Measurements from ENCODE around the gene ZSWIM3. TPM values are rescaled to one million over a fixed set of nuclear protein-coding genes. Genes with fewer than 3 reads are reported as not detected.
A peak's percentile ranks its signal among the peaks of the same experiment; 100 is the strongest.

Gene ZSWIM3
- total and polyA plus RNA-seq, 2 of the 13 experiments (the other 11 are each of a cell fraction or from before 2014, with no cell fraction given) = 5.2 to 5.8 TPM

GRCh38 chr20:45812157-45813005, 45.0 kb upstream of the ZSWIM3 start, which contains the start of gene UBE2C (continued):
- TF ChIP-seq, protein P1, sequence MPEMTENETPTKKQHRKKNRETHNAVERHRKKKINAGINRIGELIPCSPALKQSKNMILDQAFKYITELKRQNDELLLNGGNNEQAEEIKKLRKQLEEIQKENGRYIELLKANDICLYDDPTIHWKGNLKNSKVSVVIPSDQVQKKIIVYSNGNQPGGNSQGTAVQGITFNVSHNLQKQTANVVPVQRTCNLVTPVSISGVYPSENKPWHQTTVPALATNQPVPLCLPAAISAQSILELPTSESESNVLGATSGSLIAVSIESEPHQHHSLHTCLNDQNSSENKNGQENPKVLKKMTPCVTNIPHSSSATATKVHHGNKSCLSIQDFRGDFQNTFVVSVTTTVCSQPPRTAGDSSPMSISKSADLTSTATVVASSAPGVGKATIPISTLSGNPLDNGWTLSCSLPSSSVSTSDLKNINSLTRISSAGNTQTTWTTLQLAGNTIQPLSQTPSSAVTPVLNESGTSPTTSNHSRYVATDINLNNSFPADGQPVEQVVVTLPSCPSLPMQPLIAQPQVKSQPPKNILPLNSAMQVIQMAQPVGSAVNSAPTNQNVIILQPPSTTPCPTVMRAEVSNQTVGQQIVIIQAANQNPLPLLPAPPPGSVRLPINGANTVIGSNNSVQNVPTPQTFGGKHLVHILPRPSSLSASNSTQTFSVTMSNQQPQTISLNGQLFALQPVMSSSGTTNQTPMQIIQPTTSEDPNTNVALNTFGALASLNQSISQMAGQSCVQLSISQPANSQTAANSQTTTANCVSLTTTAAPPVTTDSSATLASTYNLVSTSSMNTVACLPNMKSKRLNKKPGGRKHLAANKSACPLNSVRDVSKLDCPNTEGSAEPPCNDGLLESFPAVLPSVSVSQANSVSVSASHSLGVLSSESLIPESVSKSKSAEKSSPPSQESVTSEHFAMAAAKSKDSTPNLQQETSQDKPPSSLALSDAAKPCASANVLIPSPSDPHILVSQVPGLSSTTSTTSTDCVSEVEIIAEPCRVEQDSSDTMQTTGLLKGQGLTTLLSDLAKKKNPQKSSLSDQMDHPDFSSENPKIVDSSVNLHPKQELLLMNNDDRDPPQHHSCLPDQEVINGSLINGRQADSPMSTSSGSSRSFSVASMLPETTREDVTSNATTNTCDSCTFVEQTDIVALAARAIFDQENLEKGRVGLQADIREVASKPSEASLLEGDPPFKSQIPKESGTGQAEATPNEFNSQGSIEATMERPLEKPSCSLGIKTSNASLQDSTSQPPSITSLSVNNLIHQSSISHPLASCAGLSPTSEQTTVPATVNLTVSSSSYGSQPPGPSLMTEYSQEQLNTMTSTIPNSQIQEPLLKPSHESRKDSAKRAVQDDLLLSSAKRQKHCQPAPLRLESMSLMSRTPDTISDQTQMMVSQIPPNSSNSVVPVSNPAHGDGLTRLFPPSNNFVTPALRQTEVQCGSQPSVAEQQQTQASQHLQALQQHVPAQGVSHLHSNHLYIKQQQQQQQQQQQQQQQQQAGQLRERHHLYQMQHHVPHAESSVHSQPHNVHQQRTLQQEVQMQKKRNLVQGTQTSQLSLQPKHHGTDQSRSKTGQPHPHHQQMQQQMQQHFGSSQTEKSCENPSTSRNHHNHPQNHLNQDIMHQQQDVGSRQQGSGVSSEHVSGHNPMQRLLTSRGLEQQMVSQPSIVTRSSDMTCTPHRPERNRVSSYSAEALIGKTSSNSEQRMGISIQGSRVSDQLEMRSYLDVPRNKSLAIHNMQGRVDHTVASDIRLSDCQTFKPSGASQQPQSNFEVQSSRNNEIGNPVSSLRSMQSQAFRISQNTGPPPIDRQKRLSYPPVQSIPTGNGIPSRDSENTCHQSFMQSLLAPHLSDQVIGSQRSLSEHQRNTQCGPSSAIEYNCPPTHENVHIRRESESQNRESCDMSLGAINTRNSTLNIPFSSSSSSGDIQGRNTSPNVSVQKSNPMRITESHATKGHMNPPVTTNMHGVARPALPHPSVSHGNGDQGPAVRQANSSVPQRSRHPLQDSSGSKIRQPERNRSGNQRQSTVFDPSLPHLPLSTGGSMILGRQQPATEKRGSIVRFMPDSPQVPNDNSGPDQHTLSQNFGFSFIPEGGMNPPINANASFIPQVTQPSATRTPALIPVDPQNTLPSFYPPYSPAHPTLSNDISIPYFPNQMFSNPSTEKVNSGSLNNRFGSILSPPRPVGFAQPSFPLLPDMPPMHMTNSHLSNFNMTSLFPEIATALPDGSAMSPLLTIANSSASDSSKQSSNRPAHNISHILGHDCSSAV (CRISPR knock-in tag; IDR thresholded peaks at IDR 0.05; ENCODE audit: borderline replicate concordance) = no peak
- TF ChIP-seq MYPOP (CRISPR knock-in tag; IDR thresholded peaks at IDR 0.05) = 0 out of 2 replicates have a peak, but pooled peaks have one; percentile 50
- 0 out of 2 replicates have a peak, but pooled peaks have one; percentile 27 for TF ChIP-seq ZNF777 (CRISPR knock-in tag; IDR thresholded peaks at IDR 0.05)
- 0 out of 2 replicates have a peak, but pooled peaks have one; percentile 10 for TF ChIP-seq ZNF556 (CRISPR knock-in tag; IDR thresholded peaks at IDR 0.05; ENCODE audit: borderline replicate concordance)
- TF ChIP-seq, protein P2, sequence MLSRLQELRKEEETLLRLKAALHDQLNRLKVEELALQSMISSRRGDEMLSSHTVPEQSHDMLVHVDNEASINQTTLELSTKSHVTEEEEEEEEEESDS (CRISPR knock-in tag; IDR thresholded peaks at IDR 0.05; ENCODE audit: borderline replicate concordance) = peak; percentile 91
- peak; percentile 84 for TF ChIP-seq ZNF589 (CRISPR knock-in tag; conservative IDR thresholded peaks at IDR 0.05)
- peak; percentile 91 for TF ChIP-seq BRF2 (CRISPR knock-in tag; IDR thresholded peaks at IDR 0.05)
- peak; percentile 79; the same call in 1 of the 2 replicates for TF ChIP-seq ZNF451 (CRISPR knock-in tag; IDR thresholded peaks at IDR 0.05)
- no peak for TF ChIP-seq SSRP1 (CRISPR knock-in tag; IDR thresholded peaks at IDR 0.05)
- TF ChIP-seq NFYC (CRISPR knock-in tag; IDR thresholded peaks at IDR 0.05) = peak; percentile 98
- TF ChIP-seq ZNF607 (CRISPR knock-in tag; IDR thresholded peaks at IDR 0.05; ENCODE audit: borderline replicate concordance) = no peak
- TF ChIP-seq BRCA1 (CRISPR knock-in tag; IDR thresholded peaks at IDR 0.05) = no peak
- TF ChIP-seq ARID2 (CRISPR knock-in tag; IDR thresholded peaks at IDR 0.05; ENCODE audit: borderline replicate concordance) = peak; percentile 81; the same call in 1 of the 2 replicates
- peak; percentile 96 for TF ChIP-seq HOXA9 (CRISPR knock-in tag; IDR thresholded peaks at IDR 0.05; ENCODE audit: borderline replicate concordance)
- TF ChIP-seq ZNF260 (CRISPR knock-in tag; IDR thresholded peaks at IDR 0.05; ENCODE audit: borderline replicate concordance, low read depth) = no peak
- no peak for TF ChIP-seq IRF2 (CRISPR knock-in tag; IDR thresholded peaks at IDR 0.05)
- no peak for TF ChIP-seq ZNF33B (CRISPR knock-in tag; IDR thresholded peaks at IDR 0.05)

Data from HepG2 (cell line).